HG03354 (cell line): ENCODE data around the gene TNN.

Experiments
- ATAC-seq: cut with Tn5 transposase; IDR thresholded peaks from one replicate; pipeline ENCODE4 v1.9.1; 2021; ENCODE audit warnings: mild to moderate bottlenecking; ENCODE audit not compliant: unreplicated experiment, poor library complexity, severe bottlenecking

TNN gene

DNA sequence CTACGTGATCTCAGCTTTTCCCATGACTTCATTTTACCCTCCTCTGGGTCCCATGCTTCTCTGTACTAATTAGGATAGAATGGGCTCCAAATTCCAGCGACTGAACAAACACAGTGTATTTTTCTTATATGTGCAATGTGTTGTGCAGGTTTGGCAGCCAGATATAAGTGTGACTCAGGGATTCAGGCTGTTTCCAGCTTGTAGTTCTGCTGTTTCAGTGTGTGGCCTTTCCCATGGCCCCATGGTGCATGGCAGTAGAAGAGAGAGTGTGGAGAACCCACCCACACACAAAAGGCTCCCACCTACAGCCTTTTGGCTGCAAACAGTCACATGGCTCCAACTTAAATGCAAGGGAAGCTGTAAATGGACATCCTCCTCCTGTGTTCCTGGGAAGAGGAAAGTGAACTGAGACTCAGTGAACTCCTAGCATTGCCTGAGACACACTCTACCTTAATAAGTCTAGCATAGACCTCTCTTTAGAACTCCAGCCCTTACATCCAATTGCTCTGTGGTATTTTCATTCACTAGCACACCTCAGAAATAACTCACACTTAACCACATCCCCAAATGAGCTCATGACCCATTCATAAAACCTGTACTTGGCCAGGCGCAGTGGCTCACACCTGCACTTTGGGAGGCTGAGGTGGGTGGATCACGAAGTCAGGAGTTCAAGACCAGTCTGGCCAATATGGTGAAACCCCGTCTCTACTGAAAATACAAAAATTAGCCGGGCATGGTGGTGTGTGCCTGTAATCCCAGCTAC, 66.2 kb downstream of the TNN start:
- no peak for ATAC-seq

DNA sequence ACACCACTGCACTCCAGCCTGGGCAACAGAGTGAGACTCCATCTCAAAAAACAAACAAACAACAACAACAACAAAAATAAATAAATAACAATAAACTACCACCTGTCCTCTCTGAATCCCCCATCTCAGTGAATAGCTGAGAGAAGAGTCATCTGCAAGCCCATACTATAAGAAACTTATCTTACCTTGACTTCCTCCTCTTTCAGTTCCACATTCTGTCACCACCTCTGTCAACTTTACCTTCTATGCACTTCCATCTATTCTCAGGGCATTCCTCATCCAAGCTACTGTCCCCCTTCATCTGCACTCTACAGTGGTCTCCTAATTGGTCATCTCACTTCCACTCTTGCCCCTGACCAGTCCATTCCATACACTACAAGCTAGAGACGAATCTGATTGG, 66.9 kb downstream of the TNN start:
- ATAC-seq = no peak

DNA sequence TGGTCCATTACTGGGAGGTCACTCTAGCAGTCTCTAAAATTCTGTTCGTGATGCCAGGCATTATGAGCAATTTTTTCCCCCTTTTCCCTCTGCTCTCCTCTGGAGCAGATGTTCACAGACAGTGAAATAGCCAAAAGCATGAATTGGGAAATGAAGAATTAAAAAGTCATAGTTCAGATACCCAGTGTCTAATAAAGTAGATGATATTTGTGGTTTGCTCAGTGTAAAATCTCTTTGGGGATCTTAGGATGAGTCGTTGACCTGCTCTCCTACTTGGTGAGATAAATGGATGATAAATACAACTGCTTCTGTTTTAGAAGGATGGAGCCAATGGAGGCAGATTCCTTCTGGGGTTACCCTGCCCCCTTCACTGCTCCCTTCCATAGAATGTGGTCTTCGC, 68.6 kb downstream of the TNN start:
- no peak for ATAC-seq

DNA sequence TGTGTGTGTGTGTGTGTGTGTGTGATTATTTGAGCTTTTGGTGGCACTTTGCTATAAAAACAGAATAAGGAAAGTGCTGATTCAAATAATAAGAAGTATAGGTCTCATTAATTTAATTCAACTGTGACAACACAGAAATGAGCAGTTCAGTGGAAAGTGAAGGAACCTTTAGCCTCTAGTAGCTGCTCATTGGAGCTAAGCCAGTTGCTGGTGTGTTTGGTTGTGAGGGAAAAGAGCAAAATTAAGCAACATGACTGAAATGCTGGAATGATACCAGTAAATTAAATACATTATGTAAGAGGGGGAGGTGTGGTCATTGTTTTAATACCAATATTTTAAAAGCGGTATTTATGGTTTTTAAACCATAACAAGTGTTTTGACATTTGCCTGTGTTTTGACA, 69.7 kb downstream of the TNN start:
- ATAC-seq = no peak

DNA sequence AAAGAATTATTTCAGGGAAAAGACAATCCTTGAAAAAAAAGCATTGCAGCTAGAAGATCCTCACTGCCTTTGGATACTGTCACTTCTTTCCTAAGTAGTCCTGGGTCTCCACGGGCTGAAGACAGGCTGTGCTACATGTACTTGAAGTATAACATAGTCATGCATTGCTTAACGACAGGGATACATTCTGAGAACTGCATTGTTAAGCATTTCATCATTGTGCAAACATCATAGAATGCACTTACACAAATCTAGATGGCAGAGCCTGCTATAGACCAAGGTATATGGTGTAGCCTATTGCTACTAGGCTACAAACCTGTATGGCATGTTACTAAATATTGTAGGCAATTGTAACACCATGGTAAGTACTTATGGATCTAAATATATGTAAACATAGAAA, 70.9 kb downstream of the TNN start:
- no peak for ATAC-seq

DNA sequence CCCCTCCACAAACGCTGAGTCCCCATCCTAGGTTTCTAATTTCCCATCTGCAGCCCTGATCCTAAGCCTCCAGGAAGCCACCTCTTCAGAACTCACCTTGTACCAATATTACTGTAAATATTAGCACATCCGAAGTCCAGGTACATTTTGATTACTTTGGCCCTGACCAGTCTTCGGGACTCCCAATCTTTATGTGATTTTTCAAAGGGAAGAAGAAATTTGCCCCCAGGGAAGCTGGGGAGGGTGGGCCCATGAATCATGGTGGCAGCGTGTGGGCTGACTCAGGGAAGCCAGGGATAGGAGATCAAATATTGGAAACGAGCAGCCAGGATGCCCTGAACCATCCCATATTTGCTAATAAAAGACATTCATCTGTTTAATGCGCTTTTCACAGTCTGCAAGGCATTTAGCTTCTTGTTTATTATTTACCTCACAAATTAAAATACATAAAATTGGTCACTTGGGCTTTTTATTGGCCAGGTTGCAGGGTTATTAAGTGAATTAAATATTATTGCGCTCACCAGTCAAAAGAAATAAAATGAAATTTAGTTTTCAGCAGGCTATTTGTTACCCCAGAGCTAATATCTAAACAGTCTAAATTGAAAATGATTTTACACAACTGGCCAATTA, 78.4 kb downstream of the TNN start:
- no peak for ATAC-seq

DNA sequence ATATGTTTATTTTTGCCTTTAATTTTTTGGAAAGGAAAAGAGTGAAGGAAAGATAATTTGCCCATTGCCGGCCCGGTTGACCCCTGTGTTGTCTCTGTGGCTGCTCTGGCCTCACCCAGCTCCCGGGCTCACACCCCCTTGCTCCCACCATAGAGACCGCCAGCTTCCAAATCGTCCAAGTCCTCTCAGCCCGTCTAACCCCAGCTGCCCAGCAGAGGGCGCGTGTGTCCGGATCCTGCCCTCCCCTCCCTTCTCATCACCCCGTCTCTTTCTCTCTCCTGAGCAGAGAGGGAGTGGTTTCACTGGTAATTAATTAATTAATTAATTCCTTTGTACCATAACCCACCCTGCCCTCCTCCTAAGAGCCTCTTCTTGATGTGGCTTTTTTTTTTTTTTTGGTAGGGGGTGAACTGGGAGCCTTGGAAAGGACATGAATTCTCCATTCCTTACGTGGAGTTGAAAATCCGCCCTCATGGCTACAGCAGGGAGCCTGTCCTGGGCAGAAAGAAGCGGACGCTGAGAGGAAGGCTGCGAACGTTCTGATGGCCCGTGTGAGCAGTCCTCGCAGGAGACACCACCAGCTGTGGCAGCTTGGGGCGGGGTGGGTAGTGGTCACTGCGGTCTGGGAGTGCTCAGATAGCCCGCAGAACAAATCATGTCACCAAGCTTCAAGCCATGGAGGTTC, 79.0 kb downstream of the TNN start:
- ATAC-seq = peak; percentile 45

DNA sequence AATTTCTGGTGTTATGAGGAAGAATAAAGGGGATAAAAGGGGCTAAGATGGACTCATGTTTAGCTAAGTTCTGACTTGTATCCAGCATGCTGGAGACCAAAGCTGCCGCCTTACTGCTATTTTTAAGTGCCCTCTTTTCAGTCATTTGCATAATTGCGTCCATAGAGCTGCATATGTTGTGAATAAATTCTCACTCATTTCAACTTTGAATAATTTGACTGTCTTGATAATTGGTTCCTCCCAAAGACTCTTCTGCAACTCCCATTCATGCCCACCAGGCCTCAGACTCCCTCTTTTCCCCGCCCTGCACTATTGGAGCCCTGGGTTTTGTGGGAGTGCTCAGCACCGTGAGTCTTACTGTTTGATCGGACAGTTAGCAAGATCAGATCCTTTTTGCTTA, 79.9 kb downstream of the TNN start:
- no peak for ATAC-seq

DNA sequence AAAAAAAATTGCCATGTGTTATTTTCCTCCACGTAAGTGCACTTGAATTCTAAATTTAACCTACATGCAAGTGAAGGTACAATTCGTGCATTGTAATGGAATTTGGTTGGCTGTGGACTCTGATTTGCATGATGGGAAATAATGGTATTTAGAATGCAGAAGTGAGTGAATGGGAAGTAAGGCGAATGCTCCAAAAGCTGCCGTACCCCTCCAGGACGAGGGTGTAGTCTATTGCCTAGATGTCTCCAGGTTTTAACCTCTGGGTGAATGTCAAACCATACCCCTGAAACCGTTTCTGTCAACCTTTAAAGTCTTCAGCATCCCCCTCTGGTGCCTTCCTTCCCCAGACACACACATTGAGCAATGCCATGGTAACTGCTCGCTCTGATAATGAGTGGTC, 80.4 kb downstream of the TNN start:
- no peak for ATAC-seq

DNA sequence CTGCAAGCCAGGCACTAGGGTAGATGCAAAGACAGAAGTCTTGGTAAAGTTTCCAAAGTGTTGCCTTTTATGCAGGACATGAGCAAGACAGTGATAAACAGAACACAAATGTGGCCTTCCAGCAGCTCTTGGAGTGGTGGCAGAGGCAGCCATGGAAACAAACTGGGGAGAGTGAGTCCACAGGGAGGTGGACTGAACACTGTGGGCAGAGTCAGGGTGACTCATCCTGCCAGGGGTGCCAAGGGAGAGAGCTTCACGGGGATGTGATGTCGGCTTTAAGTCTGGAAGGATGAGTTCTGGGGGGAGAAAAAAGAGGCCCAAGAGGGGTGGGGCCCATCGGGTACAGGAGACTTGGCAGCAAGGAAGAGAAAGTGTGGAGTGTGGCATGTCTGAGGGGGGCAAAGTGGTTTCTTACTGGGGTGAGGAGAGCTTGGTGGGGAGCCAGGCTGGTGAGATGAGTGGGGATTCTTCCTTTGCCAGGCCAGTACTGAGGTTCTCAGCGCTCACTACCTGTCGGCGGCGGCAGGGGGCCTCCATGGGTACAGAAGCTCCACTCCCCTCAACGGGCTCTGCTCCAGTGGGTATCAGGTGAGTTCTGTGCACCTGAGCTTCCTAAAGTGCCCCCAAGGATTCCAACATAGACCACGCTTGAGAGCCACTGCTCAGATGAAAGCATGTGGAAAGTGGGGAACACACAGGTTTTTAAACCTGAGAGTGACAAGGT, 83.1 kb downstream of the TNN start:
- ATAC-seq = no peak

DNA sequence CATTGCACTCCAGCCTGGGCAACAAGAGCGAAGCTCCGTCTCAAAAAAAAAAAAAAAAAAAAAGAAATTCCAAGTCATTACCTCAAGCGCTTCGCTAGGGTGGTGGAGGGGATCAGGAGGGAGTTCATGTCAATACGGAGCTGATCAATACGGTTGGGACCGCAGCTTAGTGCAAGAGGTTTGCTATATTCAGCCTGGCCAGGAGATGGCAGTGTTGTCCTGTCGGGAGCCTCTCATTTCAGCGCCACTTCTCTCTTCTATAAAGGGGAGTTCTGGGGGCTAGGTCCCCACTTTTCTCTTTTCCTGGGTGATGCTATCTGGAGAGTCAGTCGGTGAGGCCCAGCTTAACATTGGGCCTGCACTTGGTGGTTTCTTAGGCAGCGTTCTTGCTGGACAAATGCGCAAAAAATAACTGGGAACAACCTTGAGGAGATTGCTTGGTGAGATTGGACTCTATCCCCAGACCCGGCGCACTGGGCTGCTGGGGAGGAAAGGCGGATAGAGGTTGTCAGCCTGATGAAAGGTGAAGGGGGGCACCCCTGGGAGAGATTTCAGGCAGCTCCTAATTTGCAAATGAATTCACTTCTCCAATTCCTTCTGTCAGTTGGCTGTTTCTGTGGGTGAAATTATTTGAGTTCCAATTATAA, 84.5 kb downstream of the TNN start:
- ATAC-seq = peak; percentile 60

DNA sequence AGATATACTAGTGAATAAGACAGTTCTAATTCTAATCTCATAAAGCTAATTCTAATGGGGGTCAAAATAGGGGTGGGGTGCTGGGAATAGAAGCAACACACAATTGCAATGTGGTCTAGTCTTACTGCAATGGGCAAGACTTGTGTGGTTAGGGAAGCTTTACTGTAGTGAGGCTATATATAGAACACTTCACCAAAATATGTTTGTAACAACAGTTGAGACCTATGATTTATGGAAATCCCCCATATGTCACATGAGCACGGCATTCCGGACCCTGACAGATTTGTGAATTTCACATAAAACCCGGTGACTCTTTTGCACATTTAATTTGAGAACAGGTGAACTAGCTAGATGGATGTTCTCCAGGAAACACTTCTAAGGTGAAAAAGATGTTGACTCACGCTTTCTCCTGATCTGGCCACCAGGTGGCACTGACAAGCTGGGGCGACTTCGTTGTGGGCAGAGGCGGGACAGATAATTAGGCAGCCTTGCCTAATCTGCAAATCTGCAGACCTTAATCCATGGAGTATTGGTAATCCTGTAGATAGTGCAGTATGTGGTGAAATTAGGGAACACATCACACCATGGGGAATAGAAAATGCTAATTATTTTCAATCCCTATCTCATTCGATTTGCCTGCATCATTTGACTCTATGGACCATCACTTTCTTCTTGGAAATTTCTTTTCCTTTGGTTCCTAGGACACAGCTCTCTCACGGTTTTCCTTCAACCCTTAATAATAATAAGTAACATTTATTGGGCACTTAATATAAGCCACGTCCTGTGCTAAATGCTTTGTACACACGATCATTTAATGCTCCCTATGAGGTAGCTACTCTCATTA, 87.2 kb downstream of the TNN start:
- ATAC-seq = peak; percentile 66

DNA sequence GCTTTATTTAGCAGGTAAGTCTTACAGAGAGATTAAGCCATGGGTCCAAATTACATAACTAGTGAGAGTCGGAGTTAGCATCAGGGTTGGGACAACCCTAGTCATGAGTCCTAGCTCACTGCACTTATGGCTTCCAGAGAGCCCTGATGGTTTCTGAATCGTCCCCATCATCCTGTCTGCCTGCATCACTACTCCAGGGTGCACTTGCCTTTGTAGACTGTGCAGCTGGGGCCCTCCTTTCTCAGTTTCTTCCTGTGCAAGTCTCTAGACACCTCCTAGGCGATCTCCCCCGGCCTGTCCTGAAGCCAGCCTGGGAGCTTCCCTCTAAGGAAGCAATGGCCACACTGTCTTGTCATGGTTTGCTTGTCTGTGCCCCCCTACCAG, 87.8 kb downstream of the TNN start:
- no peak for ATAC-seq

DNA sequence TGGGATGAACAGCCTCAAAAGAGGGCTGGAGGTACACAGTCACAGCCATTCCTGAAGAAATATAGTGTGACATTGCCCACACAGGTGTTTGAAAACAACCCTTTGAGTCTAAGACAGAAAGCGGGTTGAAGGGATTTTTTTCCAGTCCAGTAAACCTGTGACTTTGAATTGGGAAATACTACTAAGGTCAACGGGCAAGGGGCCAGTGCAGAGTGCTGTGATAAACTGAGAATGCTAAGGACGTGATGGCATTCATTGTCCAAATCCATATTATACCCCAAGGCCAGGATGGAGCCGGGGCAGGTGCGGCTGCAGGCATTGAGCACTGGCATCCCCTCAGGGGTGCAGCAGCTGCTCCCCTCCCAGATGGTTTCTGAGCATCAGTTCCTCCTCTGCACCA, 88.3 kb downstream of the TNN start:
- ATAC-seq = no peak

DNA sequence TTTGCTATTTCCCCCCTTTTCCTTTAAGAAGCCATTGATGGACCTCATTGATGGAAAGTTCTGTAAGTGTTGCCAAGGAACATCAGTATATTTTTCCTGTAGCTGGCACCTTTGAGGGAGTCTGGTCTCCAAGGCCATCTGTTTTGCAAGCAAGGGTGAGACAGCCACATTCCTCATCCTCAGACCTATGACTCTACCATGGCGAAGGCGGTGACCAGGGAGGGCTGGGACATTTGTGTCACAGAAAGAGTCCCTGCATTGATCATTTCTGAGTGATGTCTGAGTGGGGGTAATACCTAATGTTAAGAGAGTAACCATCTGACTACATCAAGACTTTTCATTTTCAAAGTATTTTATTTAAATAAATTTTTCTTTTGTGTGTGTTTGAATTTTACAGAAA, 89.6 kb downstream of the TNN start:
- ATAC-seq = no peak

DNA sequence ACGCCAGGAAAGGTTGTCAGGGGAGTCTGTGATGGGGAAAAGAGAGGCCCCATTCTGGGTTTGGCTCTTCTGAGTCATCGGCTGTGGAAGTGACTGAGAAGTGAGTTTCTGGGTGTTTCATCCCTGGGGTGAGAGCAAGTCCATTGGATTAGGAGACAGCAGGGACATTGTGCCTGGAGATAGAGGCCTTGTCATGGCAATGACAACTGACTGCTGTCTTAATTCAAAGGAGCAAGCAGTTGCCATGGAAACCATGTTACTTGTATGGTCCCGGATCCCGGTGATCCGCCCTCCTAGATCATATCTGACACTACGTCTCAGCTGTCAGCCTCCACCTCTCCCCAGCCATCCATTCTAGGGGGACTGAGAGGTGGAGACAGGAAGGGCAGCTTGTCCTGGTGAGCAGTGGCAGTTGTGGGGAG, 90.5 kb downstream of the TNN start:
- ATAC-seq = no peak

DNA sequence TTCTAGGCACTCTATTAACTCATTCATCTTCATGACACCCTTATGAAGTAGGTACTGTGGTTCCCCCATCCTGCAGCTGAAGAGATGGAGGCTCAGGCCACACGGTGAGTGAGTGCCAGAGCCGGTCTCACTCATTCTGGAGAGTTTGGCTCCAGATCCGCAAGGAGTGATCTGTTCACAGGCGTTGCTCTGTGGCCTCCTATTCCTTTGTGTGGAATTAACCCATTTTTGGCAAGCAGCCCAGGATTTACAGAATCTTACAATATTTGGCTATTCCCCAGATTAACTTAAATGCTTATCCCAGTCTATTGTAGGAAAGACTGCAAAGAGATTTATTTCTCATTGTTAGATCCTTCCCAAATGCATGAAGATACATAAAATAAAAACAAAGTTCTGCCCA, 95.3 kb downstream of the TNN start:
- ATAC-seq = no peak

DNA sequence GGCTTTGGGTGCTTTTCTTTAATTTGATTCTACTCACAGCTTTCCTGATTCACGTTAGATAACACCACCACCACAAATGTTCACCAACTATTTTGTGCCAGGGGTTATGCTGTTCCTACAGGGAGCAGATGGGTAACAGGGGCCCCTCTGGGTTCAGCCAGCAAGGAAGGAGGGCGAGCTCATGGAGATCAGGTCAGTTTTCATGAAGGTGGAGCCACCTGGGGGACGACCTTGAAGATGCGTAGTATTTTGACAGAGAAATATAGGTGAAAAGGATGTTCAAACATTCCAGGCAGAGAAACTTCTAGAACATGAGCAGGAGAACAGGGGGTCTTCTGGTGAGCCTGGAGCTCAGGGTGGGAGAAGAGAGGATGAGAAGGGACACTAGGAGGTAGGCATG, 96.1 kb downstream of the TNN start:
- no peak for ATAC-seq

DNA sequence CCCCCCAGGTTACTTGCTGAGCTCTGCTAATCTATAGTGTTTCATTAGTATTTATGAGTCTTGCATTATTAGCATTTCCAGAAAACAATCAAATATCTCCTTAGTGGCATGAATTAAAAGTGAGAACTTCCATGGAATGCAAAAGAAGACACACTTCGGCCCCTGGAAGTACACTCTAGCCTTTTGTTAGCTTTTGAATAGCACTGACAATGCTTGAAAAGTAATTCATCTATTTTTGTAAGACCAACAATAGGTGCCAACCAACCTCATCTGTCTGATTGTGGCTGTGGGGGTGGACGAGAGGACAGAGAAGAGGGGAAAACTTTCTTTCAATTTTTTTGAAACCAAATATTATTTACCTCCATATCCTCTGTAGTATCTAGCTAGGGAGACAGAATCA, 97.1 kb downstream of the TNN start:
- ATAC-seq = no peak
